UCSD-AML1 (cell line): ENCODE results near the gene EFCAB8.

ENCODE experiments used
- DNase-seq: peaks from one replicate; lab custom pipeline; 2025; ENCODE audit not compliant: unreplicated experiment; lab: John Stamatoyannopoulos, UW

Gene EFCAB8

DNA sequence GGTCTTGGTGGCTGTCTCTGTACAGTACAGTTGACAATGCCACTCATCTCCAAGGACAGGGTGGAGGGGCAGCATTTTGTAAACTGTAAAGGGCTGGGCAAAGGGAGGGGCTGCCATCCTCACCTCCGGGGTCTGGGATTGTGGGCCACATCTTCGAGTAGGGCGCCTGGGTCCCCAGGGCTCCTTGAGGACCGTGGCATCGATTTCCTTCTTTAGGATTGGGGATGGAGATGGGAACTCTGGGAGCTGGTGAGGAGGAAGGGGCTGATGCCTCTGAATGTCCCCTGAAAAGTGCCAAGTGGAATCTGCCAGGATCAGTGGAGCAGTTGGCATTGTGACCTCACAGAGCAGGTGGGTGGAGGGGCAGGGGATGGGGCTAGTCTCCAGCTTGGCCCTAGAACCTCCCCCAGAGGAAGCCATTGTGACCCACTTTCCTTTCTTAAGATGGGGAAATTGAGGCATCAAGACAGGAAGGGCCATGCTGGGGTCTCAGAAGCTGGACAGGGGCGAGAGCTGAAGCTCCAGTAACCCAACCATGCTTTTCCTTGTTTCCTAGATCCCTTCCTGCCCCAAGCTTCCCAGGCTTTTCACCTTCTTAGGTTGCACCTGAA, 145.5 kb downstream of the EFCAB8 start, which contains the start of gene SUN5:
SUN5 (minus strand) TSS at position 293 of the 611 bp plus-strand sequence; CDS start at position 200, 93 bp downstream.
- no peak for DNase-seq

GRCh38 chr20:33005132-33005566, 146.4 kb downstream of the EFCAB8 start:
- DNase-seq, result no peak

DNA sequence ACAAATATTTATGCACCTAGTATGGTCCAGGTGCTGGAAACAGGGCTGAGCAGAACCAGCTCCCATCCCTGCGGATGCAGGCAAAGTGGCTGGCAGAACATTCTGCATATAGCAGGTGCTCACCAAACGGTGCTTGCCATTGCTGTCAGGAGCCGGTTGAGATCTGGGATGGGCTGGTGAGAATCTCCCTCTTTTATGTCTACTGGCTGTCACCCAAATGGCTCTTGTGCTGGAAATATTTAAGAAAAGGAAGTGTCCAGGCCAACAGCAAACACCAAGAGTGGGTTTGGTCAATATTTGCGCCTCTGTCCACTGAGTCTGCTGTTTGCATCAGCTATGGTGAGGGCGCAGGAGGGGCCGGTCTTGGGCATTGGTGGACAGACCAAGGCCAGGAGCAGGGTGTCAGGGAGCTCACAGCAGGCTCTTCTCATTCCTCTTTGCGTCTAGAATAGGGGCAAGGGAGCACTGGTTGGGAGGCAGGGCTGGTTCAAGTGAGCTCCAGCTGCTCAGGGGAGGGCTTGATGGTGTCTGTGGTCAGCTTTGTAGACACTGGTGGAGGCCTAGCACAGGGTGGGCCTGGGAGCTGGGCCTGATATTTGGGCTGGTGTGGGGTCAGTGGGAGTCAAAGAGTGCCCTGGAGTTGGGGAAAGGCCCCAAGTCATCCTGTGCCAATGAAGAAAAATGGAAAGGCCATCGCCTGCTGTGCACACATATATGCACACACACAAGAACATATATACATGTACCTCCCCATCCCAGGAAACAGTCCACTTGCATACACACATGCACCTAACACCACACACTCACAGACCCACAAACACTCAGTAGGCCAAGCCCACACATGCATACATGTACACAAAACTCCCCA, 147.4 kb downstream of the EFCAB8 start:
- no peak for DNase-seq

DNA sequence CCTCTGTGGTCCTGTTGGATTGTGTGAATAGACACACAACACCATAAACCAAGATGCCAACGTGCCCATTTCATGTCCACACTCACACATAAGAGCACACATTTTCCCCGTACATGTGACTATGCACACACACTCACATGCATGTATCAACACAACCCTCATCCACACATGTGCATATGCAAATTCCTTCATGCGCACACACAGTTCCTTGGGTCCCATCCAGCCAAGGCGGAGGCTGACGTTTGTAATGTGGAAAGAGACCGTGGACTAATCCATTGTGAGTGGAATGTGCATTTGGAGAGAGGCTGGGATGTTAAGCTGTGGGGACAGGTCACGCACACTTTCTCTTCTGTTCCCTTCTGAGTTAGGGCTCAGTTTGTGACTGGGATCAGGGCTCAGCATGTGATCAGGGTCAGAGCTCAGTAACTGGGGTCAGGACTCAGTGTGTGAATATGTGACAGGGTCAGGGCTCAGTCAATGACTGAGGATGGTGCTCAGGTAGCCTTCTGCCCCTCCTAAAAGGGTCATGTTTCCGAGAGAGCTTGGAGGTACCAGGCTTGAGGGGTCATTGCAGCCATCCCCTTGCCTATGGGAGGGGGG, 148.2 kb downstream of the EFCAB8 start:
- no peak for DNase-seq

GRCh38 chr20:33007376-33008335, 148.9 kb downstream of the EFCAB8 start, which contains the start of gene BPIFB2:
Gene BPIFB2 (plus strand): TSS chr20:33007704. CDS start chr20:33008575, 871 bp downstream.
- DNase-seq, result no peak

- DNase-seq, result no peak
Measured at GRCh38 chr20:33008336-33009213, 149.9 kb downstream of the EFCAB8 start.

- DNase-seq, result no peak
Measured at GRCh38 chr20:33009214-33010132, 150.8 kb downstream of the EFCAB8 start.

- no peak for DNase-seq
Measured at GRCh38 chr20:33010133-33010504, 151.4 kb downstream of the EFCAB8 start.

GRCh38 chr20:33010674-33011449, 152.1 kb downstream of the EFCAB8 start:
- no peak for DNase-seq
